Loucy (cell line): ENCODE data around the gene CST9L.

Source experiments
- H2AFZ ChIP-seq: fragments of 200-600 bp; sonication (generic); 2 replicates; pipeline ENCODE4 v1.6.0; 2016; ENCODE audit warnings: antibody characterized with exemption, mild to moderate bottlenecking, low read length, moderate library complexity
- H3F3A ChIP-seq: fragments of 200-600 bp; 2 replicates; pipeline ENCODE4 v1.6.0; 2016; ENCODE audit warnings: antibody characterized with exemption, low read depth, mild to moderate bottlenecking
- H3K27me3 ChIP-seq: fragments of 200-600 bp; sonication (generic); 2 replicates; pipeline ENCODE4 v1.6.1; 2014; ENCODE audit warnings: low read length, mild to moderate bottlenecking; ENCODE audit not compliant: insufficient read depth, poor library complexity, severe bottlenecking
- H3K36me3 ChIP-seq: fragments of 200-600 bp; sonication (generic); 2 replicates; pipeline ENCODE4 v1.6.1; 2016; ENCODE audit warnings: low read length; ENCODE audit not compliant: insufficient read depth
- H3K4me1 ChIP-seq: fragments of 200-600 bp; sonication (generic); 2 replicates; pipeline ENCODE4 v1.5.1; 2014; ENCODE audit warnings: low read length, mild to moderate bottlenecking; ENCODE audit not compliant: insufficient read depth, poor library complexity, severe bottlenecking
- H3K4me2 ChIP-seq: fragments of 200-600 bp; sonication (generic); 2 replicates; pipeline ENCODE4 v1.6.0; 2014; ENCODE audit warnings: antibody characterized with exemption, low read length, low read depth, mild to moderate bottlenecking; ENCODE audit not compliant: poor library complexity, severe bottlenecking
- H3K4me3 ChIP-seq: fragments of 200-600 bp; sonication (generic); 2 replicates; pipeline ENCODE4 v1.5.1; 2014; ENCODE audit warnings: low read length, mild to moderate bottlenecking, mixed read lengths; ENCODE audit not compliant: poor library complexity, severe bottlenecking
- H3K79me2 ChIP-seq: fragments of 200-600 bp; sonication (generic); 2 replicates; pipeline ENCODE4 v1.6.1; 2014; ENCODE audit warnings: low read length; ENCODE audit not compliant: insufficient read depth
- H3K9ac ChIP-seq: fragments of 200-600 bp; sonication (generic); 2 replicates; pipeline ENCODE4 v1.6.0; 2014; ENCODE audit warnings: mild to moderate bottlenecking, low read depth, low read length, moderate library complexity; ENCODE audit not compliant: poor library complexity, severe bottlenecking
- H3K9me2 ChIP-seq: fragments of 200-600 bp; sonication (generic); replicated peaks from 2 replicates; pipeline ENCODE4 v1.6.1; 2016; ENCODE audit warnings: low read depth, low read length, mixed read lengths
- H3K9me3 ChIP-seq: fragments of 200-600 bp; sonication (generic); 2 replicates; pipeline ENCODE4 v1.6.1; 2014; ENCODE audit warnings: mild to moderate bottlenecking, antibody characterized with exemption, low read length, low read depth; ENCODE audit not compliant: insufficient read depth
- H4K20me1 ChIP-seq: fragments of 200-600 bp; sonication (generic); 2 replicates; pipeline ENCODE4 v1.6.0; 2014; ENCODE audit warnings: antibody characterized with exemption, low read length, mild to moderate bottlenecking; ENCODE audit not compliant: insufficient read depth, poor library complexity, severe bottlenecking
- CTCF ChIP-seq: fragments of 200-600 bp; sonication (generic); conservative IDR thresholded peaks from 2 replicates; pipeline ENCODE4 v1.5.1; 2014; ENCODE audit warnings: mild to moderate bottlenecking, antibody characterized with exemption, low read length
- EZH2phosphoT487 ChIP-seq: fragments of 200-600 bp; IDR thresholded peaks from 2 replicates; pipeline ENCODE4 v1.6.1; 2018; ENCODE audit warnings: antibody characterized with exemption, mild to moderate bottlenecking, moderate library complexity, borderline replicate concordance

The CST9L gene

GRCh38 chr20:23585449-23585807, 17.1 kb upstream of the CST9L start:
- Histone ChIP-seq H3K36me3 (no peaks in the 10 kb centered on the region), H3K4me1 (no peaks in the 10 kb centered on the region), H3K79me2 (no peaks in the 10 kb centered on the region), H3K9me3 (no peaks in the 10 kb centered on the region; the same call in 1 of the 2 replicates), H2AFZ (no peak overlapping the region), H3K9me2 (no peaks in the 10 kb centered on the region), H3K4me3 (no peak overlapping the region), H3K4me2 (no peak overlapping the region), H3K27me3 (no peaks in the 10 kb centered on the region), H4K20me1 (no peaks in the 10 kb centered on the region), H3K9ac (no peak overlapping the region), H3F3A (no peaks in the 10 kb centered on the region)
- no peak for TF ChIP-seq CTCF
- TF ChIP-seq EZH2phosphoT487 = no peak

GRCh38 chr20:23584434-23585199, 16.3 kb upstream of the CST9L start:
- H4K20me1 ChIP-seq = no peaks in the 10 kb centered on the region

GRCh38 chr20:23583526-23583925, 15.2 kb upstream of the CST9L start:
- no peaks in the 10 kb centered on the region for H3K36me3 ChIP-seq
- no peaks in the 10 kb centered on the region for H3K4me1 ChIP-seq
- no peak overlapping the region for H2AFZ ChIP-seq
- H3K9ac ChIP-seq = no peak overlapping the region
- no peaks in the 10 kb centered on the region for H3K9me2 ChIP-seq
- no peak overlapping the region for H3K4me2 ChIP-seq
- no peaks in the 10 kb centered on the region for H3K79me2 ChIP-seq
- no peaks in the 10 kb centered on the region; the same call in 1 of the 2 replicates for H3K9me3 ChIP-seq
- no peaks in the 10 kb centered on the region for H3K27me3 ChIP-seq
- H4K20me1 ChIP-seq = no peaks in the 10 kb centered on the region
- no peak overlapping the region for H3K4me3 ChIP-seq
- H3F3A ChIP-seq = no peaks in the 10 kb centered on the region
- no peak for TF ChIP-seq CTCF
- no peak for TF ChIP-seq EZH2phosphoT487

More at GRCh38 chr20:23584434-23585199, 16.3 kb upstream of the CST9L start:
- no peaks in the 10 kb centered on the region for H3K79me2 ChIP-seq
- H3K36me3 ChIP-seq = no peaks in the 10 kb centered on the region
- H3K4me2 ChIP-seq = no peak overlapping the region
- H3K4me1 ChIP-seq = no peaks in the 10 kb centered on the region
- no peaks in the 10 kb centered on the region for H3K9me2 ChIP-seq
- no peaks in the 10 kb centered on the region for H3F3A ChIP-seq
- H3K27me3 ChIP-seq = no peaks in the 10 kb centered on the region
- H3K9me3 ChIP-seq = no peaks in the 10 kb centered on the region; the same call in 1 of the 2 replicates
- H3K9ac ChIP-seq = no peak overlapping the region
- no peak overlapping the region for H2AFZ ChIP-seq
- TF ChIP-seq CTCF (no peak), EZH2phosphoT487 (no peak)
- H3K4me3 ChIP-seq = no peak overlapping the region
